Measurements from ENCODE around the gene NUP62. TPM values are rescaled to one million over a fixed set of nuclear protein-coding genes. Genes with fewer than 3 reads are reported as not detected.

NUP62 gene
- total RNA-seq, 1 experiment from 2014 or later = 127 TPM

DNA sequence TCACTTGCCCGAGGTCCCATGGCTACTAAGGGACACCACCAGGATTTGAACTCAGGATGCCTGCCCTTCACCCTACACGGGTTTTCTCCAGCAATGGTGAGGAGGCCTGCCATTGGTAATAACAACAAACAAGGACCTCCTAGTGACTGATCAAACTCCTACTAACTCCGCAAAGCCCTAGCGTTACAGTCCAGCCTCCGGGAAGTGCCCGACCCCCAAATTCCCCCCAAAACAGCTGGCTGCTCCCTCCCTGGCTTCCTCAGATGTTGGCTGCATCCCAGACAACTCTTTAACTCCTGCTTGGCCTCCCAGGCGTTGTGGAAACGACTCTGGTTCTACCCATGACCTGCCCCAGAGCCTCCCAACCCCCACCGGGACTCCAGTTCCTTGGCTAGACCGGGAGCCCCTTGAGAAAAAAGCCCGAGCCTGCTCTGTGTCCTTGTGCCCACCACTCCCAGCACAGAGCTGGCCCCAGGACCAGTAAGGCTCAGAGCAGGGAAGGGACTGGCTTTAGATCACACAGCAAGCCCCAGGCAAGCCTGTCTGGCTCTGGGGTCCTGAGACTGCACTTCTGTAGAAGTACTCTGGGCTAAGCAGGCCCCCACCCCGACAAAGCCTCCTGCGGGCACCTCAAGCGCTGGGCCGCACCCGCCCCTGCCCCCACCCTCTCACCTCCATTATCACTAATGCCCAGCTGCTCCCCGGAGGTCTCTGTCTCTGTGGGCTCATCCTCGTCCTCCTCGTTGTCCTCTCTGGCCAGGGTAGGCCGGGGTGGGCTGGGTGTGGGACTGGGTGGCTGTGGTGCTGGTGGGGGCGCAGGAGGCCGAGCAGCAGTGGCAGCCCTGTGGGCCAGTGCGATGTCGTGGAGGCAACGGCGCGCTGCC lies 56.8 kb downstream of the NUP62 start:
- Histone ChIP-seq H3K14ac (ENCODE audit: insufficient read depth, low read length) (no peak overlapping the region), H3K18ac (ENCODE audit: insufficient read length, low read depth, low read length) (no peak overlapping the region), H2BK20ac (ENCODE audit: low read depth, low read length, poor library complexity, severe bottlenecking) (no peak overlapping the region), H3K79me2 (ENCODE audit: insufficient read depth, low read length) (no peaks in the 10 kb centered on the region; the same call in 1 of the 2 replicates), H2BK15ac (ENCODE audit: low read depth, low read length) (no peak overlapping the region), H3K27me3 (ENCODE audit: insufficient read depth, low read length) (no peaks in the 10 kb centered on the region), H2BK120ac (ENCODE audit: low read depth, low read length, poor library complexity, severe bottlenecking) (no peak overlapping the region), H3K56ac (ENCODE audit: insufficient read length, low read depth, low read length) (no peak overlapping the region), H2AK5ac (ENCODE audit: insufficient read length, low read length) (no peak overlapping the region), H3K4ac (ENCODE audit: low read depth, low read length) (no peak overlapping the region), H2BK12ac (ENCODE audit: insufficient read length, low read depth, low read length) (no peak overlapping the region), H4K91ac (ENCODE audit: insufficient read length, low read depth, low read length) (no peak overlapping the region), H3K4me2 (ENCODE audit: insufficient read depth, insufficient read length, low read length) (no peak overlapping the region), H3K9ac (ENCODE audit: extremely low read depth, insufficient read length, low read length) (no peak overlapping the region), H4K5ac (ENCODE audit: insufficient read length, low read depth, low read length) (no peak overlapping the region), H2BK5ac (ENCODE audit: insufficient read length, low read length) (no peak overlapping the region), H2AFZ (ENCODE audit: low read length) (no peak overlapping the region), H4K8ac (replicated peaks; ENCODE audit: insufficient read length, low read depth, low read length) (no peak overlapping the region), H3K23me2 (ENCODE audit: insufficient read length, low read depth, low read length, poor library complexity, severe bottlenecking) (peaks cover 14% of the 10 kb centered on the region), H3K79me1 (ENCODE audit: insufficient read depth, low read depth, low read length, poor library complexity, severe bottlenecking) (no peaks in the 10 kb centered on the region), H3K27ac (ENCODE audit: insufficient read length, low read depth, low read length) (no peak overlapping the region), H3K9me3 (ENCODE audit: control insufficient read depth, low read depth, low read length) (no peaks in the 10 kb centered on the region), H3K23ac (ENCODE audit: insufficient read length, low read depth, low read length) (no peak overlapping the region), H4K20me1 (ENCODE audit: control insufficient read depth, insufficient read depth, insufficient read length) (no peaks in the 10 kb centered on the region), H3T11ph (ENCODE audit: low read length) (no peak overlapping the region), H3K4me1 (ENCODE audit: insufficient read depth, low read length) (peaks cover 2% of the 10 kb centered on the region; the same call in 1 of the 2 replicates)
- DNase-seq = no peak
- Mint-ChIP-seq H3K27ac (peak overlapping the region in 2 of 3 experiments; percentile 5 to 86; a peak in 2 of 7 replicates), H3K36me3 (ENCODE audit: insufficient read depth in 1 of 3, low read depth in 3 of 3) (peaks cover 0 to 10% (median 4%) of the 10 kb centered on the region in 3 experiments; a peak in 3 of 7 replicates), H3K4me3 (peak overlapping the region in 1 of 2 experiments; percentile 32; a peak in 1 of 5 replicates), H3K27me3 (ENCODE audit: low read depth) (no peaks in the 10 kb centered on the region), H3K9me3 (no peaks in the 10 kb centered on the region), H3K4me1 (peaks cover 12 to 18% of the 10 kb centered on the region in 2 experiments)
- TF ChIP-seq CTCF (conservative IDR thresholded peaks at IDR 0.05) = no peak
- no CpG with 5 or more reads among the region's 27 CpGs for WGBS (ENCODE audit: extremely low coverage, insufficient read length, low lambda C conversion rate)
